ENCODE measurements around the gene DNMBP.

DNMBP gene

GRCh38 chr10:99835947-99836346 is 173.8 kb downstream of the DNMBP start:
- DNase-seq (ENCODE audit: low read depth in 2 of 2), result no peak

DNA sequence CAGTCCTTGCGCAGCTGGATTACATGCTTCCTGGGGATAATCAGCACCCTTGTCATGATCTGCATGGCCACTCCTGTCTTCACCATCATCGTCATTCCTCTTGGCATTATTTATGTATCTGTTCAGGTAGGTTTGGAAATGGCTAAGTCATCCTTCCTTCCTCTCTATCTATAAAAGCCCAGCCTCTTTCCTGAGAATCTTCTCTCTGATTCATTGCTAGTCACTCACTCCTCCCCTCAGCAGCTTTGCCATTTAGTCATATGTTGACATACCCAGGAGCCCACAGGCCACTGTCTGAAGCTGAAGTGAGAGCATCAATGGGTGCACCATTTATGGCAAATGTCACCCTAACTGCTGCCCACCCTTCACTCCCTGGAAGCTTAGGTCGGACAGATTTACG is 175.3 kb downstream of the DNMBP start:
- no peak for DNase-seq (ENCODE audit: low read depth in 2 of 2)

- DNase-seq (ENCODE audit: low read depth in 2 of 2), result no peak
Observed at GRCh38 chr10:99832439-99832838, 177.3 kb downstream of the DNMBP start.

GRCh38 chr10:99828464-99828863 is 181.3 kb downstream of the DNMBP start:
- no peak for DNase-seq (ENCODE audit: low read depth in 2 of 2)

GRCh38 chr10:99827936-99828335 is 181.8 kb downstream of the DNMBP start:
- DNase-seq (ENCODE audit: low read depth in 2 of 2), result no peak

All from activated CD4-positive, alpha-beta T cell treated with anti-CD3 and anti-CD28 coated beads for 24 hours (primary cell).